HCT116 (cell line): Measurements from ENCODE around the gene KRT36. TPM values are rescaled to one million over a fixed set of nuclear protein-coding genes. Genes with fewer than 3 reads are reported as not detected.

Source experiments
- ATAC-seq: fragments of 200-7000 bp; cut with Tn5 transposase; 2 replicates; pipeline ENCODE4 v1.9.1; 2020; ENCODE audit warnings: mild to moderate bottlenecking, moderate library complexity
- BruUV-seq: library from RNA; stranded (reverse); fragments of 400-500 nt; replicated peaks from 2 replicates; lab custom pipeline; 2021; lab: Mats Ljungman, UMichigan
- CTCF ChIA-PET: fragments of 300-600 bp; sonication (Branson Sonifier 250); formaldehyde crosslinking; loops from one replicate; lab custom pipeline; 2021; ENCODE audit warnings: antibody characterized with exemption; lab: Charles Lee
- POLR2A ChIA-PET: fragments of 300-600, 350-600 bp; sonication (Branson Sonifier 250); formaldehyde crosslinking; loops from one replicate; lab custom pipeline; 2021; ENCODE audit warnings: antibody characterized with exemption; lab: Charles Lee
- RAD21 ChIA-PET, 2 experiments: fragments of 300-600 bp; sonication (Branson Sonifier 250); formaldehyde crosslinking; loops; one replicate each; lab custom pipeline; 2023; ENCODE audit warnings: low total read pairs in 2 of 2; ENCODE audit not compliant: uncharacterized antibody in 2 of 2, unreplicated experiment in 2 of 2, low non-redundant PET in 1 of 2; lab: Charles Lee
- DNase-seq: peaks from one replicate; pipeline ENCODE4 v3.0.0-alpha.2; 2010; ENCODE audit warnings: low read depth, low spot score
- H2AFZ ChIP-seq: fragments of 200-600 bp; shearing (Covaris generic), sonication (generic); 2 replicates; pipeline ENCODE4 v1.6.1; 2017; ENCODE audit warnings: low read depth, mixed run types, mixed read lengths, antibody characterized with exemption, low read length; ENCODE audit not compliant: poor library complexity, severe bottlenecking
- H3K27ac ChIP-seq: 2 replicates; pipeline ENCODE4 v1.5.1; 2012; ENCODE audit warnings: low read depth, low read length
- H3K27me3 ChIP-seq: fragments of 200-600 bp; sonication (generic); 2 replicates; pipeline ENCODE4 v1.6.1; 2016; ENCODE audit warnings: mixed run types, low read length, mixed read lengths; ENCODE audit not compliant: insufficient read depth
- H3K36me3 ChIP-seq, 2 experiments: fragments of 200-500 bp in 1 of 2; fragments of 200-600 bp in 1 of 2; sonication (Bioruptor generic) in 1 of 2; sonication (generic) in 1 of 2; 2 replicates each; pipeline versions ENCODE4 v1.5.1 to v1.6.1; 2014 to 2016; ENCODE audit warnings: low read length in 2 of 2, inconsistent platforms in 1 of 2, mixed read lengths in 1 of 2, mixed run types in 1 of 2; ENCODE audit not compliant: insufficient read depth in 2 of 2, control insufficient read depth in 1 of 2
- H3K4me1 ChIP-seq, 2 experiments: fragments of 200-600 bp in 1 of 2; sonication (generic) in 1 of 2; 2 replicates each; pipeline versions ENCODE4 v1.5.1 to v1.6.1; 2012 to 2017; ENCODE audit warnings: low read length in 2 of 2, inconsistent platforms in 1 of 2, mild to moderate bottlenecking in 1 of 2, mixed read lengths in 1 of 2, mixed run types in 1 of 2, moderate library complexity in 1 of 2; ENCODE audit not compliant: insufficient read depth in 2 of 2, control insufficient read depth in 1 of 2
- H3K4me2 ChIP-seq: fragments of 200-600 bp; sonication (generic); 2 replicates; pipeline ENCODE4 v1.6.1; 2017; ENCODE audit warnings: mixed run types, low read length, mixed read lengths
- H3K4me3 ChIP-seq, 2 experiments: fragments of 200-600 bp in 1 of 2; sonication (generic) in 1 of 2; replicated peaks in 1 of 2; 2 replicates each; pipeline ENCODE4 v1.5.1; 2011 to 2016; ENCODE audit warnings: low read length in 2 of 2, control low read depth in 1 of 2, low read depth in 1 of 2, mild to moderate bottlenecking in 1 of 2, mixed read lengths in 1 of 2, mixed run types in 1 of 2
- H3K79me2 ChIP-seq: fragments of 200-600 bp; sonication (generic); 2 replicates; pipeline ENCODE4 v1.6.1; 2017; ENCODE audit warnings: mild to moderate bottlenecking, mixed run types, low read length, moderate library complexity, mixed read lengths; ENCODE audit not compliant: insufficient read depth
- H3K9ac ChIP-seq: fragments of 200-600 bp; sonication (generic); 2 replicates; pipeline ENCODE4 v1.6.1; 2016; ENCODE audit warnings: low read length, mixed read lengths
- H3K9me2 ChIP-seq: fragments of 200-600 bp; sonication (generic), shearing (Covaris generic); 2 replicates; pipeline ENCODE4 v1.6.1; 2017; ENCODE audit warnings: mixed run types, mild to moderate bottlenecking, moderate library complexity; ENCODE audit not compliant: insufficient read depth
- H3K9me3 ChIP-seq, 2 experiments: fragments of 200-500 bp in 1 of 2; fragments of 200-600 bp in 1 of 2; sonication (Bioruptor generic) in 1 of 2; sonication (generic) in 1 of 2; 2 replicates each; pipeline ENCODE4 v1.6.1; 2014 to 2017; ENCODE audit warnings: low read length in 2 of 2, mixed read lengths in 2 of 2, inconsistent platforms in 1 of 2, low read depth in 1 of 2, mild to moderate bottlenecking in 1 of 2, mixed run types in 1 of 2, moderate library complexity in 1 of 2; ENCODE audit not compliant: control insufficient read depth in 1 of 2, insufficient read depth in 1 of 2
- H4K20me1 ChIP-seq: fragments of 200-600 bp; sonication (generic), shearing (Covaris generic); 2 replicates; pipeline ENCODE4 v1.6.1; 2017; ENCODE audit warnings: mixed run types, mild to moderate bottlenecking, moderate library complexity; ENCODE audit not compliant: insufficient read depth
- ATF3 ChIP-seq: IDR thresholded peaks from 2 replicates; pipeline ENCODE4 v1.6.1; 2012
- CBX3 ChIP-seq: IDR thresholded peaks from 2 replicates; pipeline ENCODE4 v1.6.1; 2012; ENCODE audit warnings: low read depth
- EGR1 ChIP-seq: IDR thresholded peaks from 2 replicates; pipeline ENCODE4 v1.6.1; 2012; ENCODE audit warnings: low read depth
- ELF1 ChIP-seq: IDR thresholded peaks from 2 replicates; pipeline ENCODE4 v1.6.1; 2012; ENCODE audit warnings: low read depth, borderline replicate concordance
- EZH2 ChIP-seq: fragments of 200-600 bp; sonication (generic); IDR thresholded peaks from 2 replicates; pipeline ENCODE4 v1.6.1; 2017; ENCODE audit warnings: antibody characterized with exemption, mixed run types
- FOSL1 ChIP-seq: IDR thresholded peaks from 2 replicates; pipeline ENCODE4 v1.6.1; 2012; ENCODE audit warnings: low read depth
- JUND ChIP-seq: IDR thresholded peaks from 2 replicates; pipeline ENCODE4 v1.6.1; 2012
- POLR2A ChIP-seq: IDR thresholded peaks from 2 replicates; pipeline ENCODE4 v1.7.0; 2011; ENCODE audit warnings: borderline replicate concordance; ENCODE audit not compliant: insufficient read depth, insufficient read length; ENCODE audit errors: extremely low read depth
- POLR2AphosphoS5 ChIP-seq: IDR thresholded peaks from 2 replicates; pipeline ENCODE4 v1.6.1; 2011; ENCODE audit warnings: mild to moderate bottlenecking, low read depth, low read length, moderate library complexity
- RAD21 ChIP-seq: IDR thresholded peaks from 2 replicates; pipeline ENCODE4 v1.6.1; 2012; ENCODE audit warnings: low read depth, mild to moderate bottlenecking
- SIN3A ChIP-seq: IDR thresholded peaks from 2 replicates; pipeline ENCODE4 v1.6.1; 2012; ENCODE audit warnings: low read depth
- SP1 ChIP-seq: IDR thresholded peaks from 2 replicates; pipeline ENCODE4 v1.6.1; 2012; ENCODE audit warnings: low read depth
- SRF ChIP-seq: IDR thresholded peaks from 2 replicates; pipeline ENCODE4 v1.6.1; 2012; ENCODE audit warnings: low read depth
- TCF7L2 ChIP-seq: IDR thresholded peaks from 2 replicates; pipeline ENCODE4 v1.7.0; 2011; ENCODE audit warnings: borderline replicate concordance, inconsistent platforms; ENCODE audit not compliant: insufficient read depth, insufficient read length; ENCODE audit errors: extremely low read depth
- YY1 ChIP-seq: IDR thresholded peaks from 2 replicates; pipeline ENCODE4 v1.6.1; 2011; ENCODE audit warnings: low read length, low read depth, moderate library complexity, mild to moderate bottlenecking; ENCODE audit not compliant: insufficient replicate concordance; ENCODE audit errors: extremely low read depth
- ZBTB33 ChIP-seq: IDR thresholded peaks from 2 replicates; pipeline ENCODE4 v1.6.1; 2011; ENCODE audit warnings: mild to moderate bottlenecking, low read length, moderate library complexity; ENCODE audit not compliant: insufficient replicate concordance; ENCODE audit errors: extremely low read depth
- ZFX ChIP-seq: fragments of 450-650 bp; IDR thresholded peaks from 2 replicates; pipeline ENCODE4 v1.6.1; 2017
- ZNF274 ChIP-seq: fragments of 200-500 bp; sonication (Bioruptor generic); IDR thresholded peaks from 2 replicates; pipeline ENCODE4 v1.6.1; 2014; ENCODE audit warnings: mild to moderate bottlenecking, low read depth, low read length, inconsistent platforms
- intact Hi-C: fragments of 100-400 bp; cut with micrococcal nuclease; formaldehyde crosslinking; loops from 2 replicates; pipeline ENCODE4 v1.10.0; 2022
- total RNA-seq: library from RNA; stranded (reverse); gene quantifications from one replicate; pipeline ENCODE4 v1.2.1, GENCODE V29; 2021; ENCODE audit not compliant: unreplicated experiment
- TF ChIP-seq, protein P1 (sequence below): IDR thresholded peaks from 2 replicates; pipeline ENCODE4 v1.6.1; 2012; ENCODE audit warnings: low read depth

The KRT36 gene
- total RNA-seq, 1 experiment from 2014 or later: not detected

GRCh38 chr17:41505809-41506767, 16.4 kb upstream of the KRT36 start:
- intact Hi-C loops: no loop called here
- Histone ChIP-seq H3K4me2 (no peak overlapping the region), H3K36me3 (no peaks in the 10 kb centered on the region), H3K79me2 (no peaks in the 10 kb centered on the region), H3K4me1 (peaks cover 8 to 45% of the 10 kb centered on the region in 2 experiments; a peak in 3 of 4 replicates), H3K27me3 (no peaks in the 10 kb centered on the region), H3K9me3 (no peaks in the 10 kb centered on the region), H2AFZ (no peak overlapping the region), H4K20me1 (no peaks in the 10 kb centered on the region), H3K27ac (no peak overlapping the region), H3K9me2 (no peaks in the 10 kb centered on the region), H3K9ac (no peak overlapping the region), H3K4me3 (no peak overlapping the region)
- BruUV-seq: no TSS peak
- RAD21 ChIA-PET: no interaction called here
- DNase-seq (no peak), ATAC-seq (no peak)
- TF ChIP-seq ZBTB33 (no peak), SRF (no peak), TCF7L2 (no peak), EGR1 (no peak), SP1 (no peak), SIN3A (no peak), CBX3 (no peak), EZH2 (no peak), ZFX (no peak), FOSL1 (no peak), ZNF274 (no peak), YY1 (no peak), ELF1 (no peak), JUND (no peak), POLR2A (no peak), ATF3 (no peak), RAD21 (no peak), POLR2AphosphoS5 (no peak)
- TF ChIP-seq, protein P1, sequence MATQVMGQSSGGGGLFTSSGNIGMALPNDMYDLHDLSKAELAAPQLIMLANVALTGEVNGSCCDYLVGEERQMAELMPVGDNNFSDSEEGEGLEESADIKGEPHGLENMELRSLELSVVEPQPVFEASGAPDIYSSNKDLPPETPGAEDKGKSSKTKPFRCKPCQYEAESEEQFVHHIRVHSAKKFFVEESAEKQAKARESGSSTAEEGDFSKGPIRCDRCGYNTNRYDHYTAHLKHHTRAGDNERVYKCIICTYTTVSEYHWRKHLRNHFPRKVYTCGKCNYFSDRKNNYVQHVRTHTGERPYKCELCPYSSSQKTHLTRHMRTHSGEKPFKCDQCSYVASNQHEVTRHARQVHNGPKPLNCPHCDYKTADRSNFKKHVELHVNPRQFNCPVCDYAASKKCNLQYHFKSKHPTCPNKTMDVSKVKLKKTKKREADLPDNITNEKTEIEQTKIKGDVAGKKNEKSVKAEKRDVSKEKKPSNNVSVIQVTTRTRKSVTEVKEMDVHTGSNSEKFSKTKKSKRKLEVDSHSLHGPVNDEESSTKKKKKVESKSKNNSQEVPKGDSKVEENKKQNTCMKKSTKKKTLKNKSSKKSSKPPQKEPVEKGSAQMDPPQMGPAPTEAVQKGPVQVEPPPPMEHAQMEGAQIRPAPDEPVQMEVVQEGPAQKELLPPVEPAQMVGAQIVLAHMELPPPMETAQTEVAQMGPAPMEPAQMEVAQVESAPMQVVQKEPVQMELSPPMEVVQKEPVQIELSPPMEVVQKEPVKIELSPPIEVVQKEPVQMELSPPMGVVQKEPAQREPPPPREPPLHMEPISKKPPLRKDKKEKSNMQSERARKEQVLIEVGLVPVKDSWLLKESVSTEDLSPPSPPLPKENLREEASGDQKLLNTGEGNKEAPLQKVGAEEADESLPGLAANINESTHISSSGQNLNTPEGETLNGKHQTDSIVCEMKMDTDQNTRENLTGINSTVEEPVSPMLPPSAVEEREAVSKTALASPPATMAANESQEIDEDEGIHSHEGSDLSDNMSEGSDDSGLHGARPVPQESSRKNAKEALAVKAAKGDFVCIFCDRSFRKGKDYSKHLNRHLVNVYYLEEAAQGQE: no peak
- POLR2A ChIA-PET: interaction anchor here (1.3 kb wide), 1 partner anchor 10 kb away, joined by 4 read pairs; no protein-coding TSS in a partner anchor
- CTCF ChIA-PET: no interaction called here
